ENCODE results near the gene FNTB. TPM values are rescaled to one million over a fixed set of nuclear protein-coding genes. Genes with fewer than 3 reads are reported as not detected.

FNTB gene
- total RNA-seq, 1 experiment from 2014 or later = 14.2 TPM

- POLR2A ChIA-PET = interaction anchor here (1.4 kb wide), 1 partner anchor 20 kb away, joined by 4 read pairs; no protein-coding TSS in a partner anchor
- Mint-ChIP-seq H3K36me3 (0 out of 2 replicates have a peak, but pooled peaks cover 3% of the 10 kb centered on the region), H3K4me1 (peaks cover 24% of the 10 kb centered on the region), H3K9me3 (no peaks in the 10 kb centered on the region), H3K27ac (no peak overlapping the region), H3K27me3 (ENCODE audit: low read depth) (no peaks in the 10 kb centered on the region), H3K4me3 (no peak overlapping the region)
- TF ChIP-seq E2F1 (CRISPR knock-in tag; IDR thresholded peaks at IDR 0.05) = no peak
- TF ChIP-seq TP53 (CRISPR knock-in tag; IDR thresholded peaks at IDR 0.05) = no peak
- TF ChIP-seq E2F4 (CRISPR knock-in tag; IDR thresholded peaks at IDR 0.05; ENCODE audit: borderline replicate concordance, low read depth) = no peak
- TF ChIP-seq NR2C2 (CRISPR knock-in tag; IDR thresholded peaks at IDR 0.05) = no peak
- no peak for TF ChIP-seq PREB (CRISPR knock-in tag; IDR thresholded peaks at IDR 0.05; ENCODE audit: borderline replicate concordance)
- TF ChIP-seq ZNF396 (CRISPR knock-in tag; IDR thresholded peaks at IDR 0.05; ENCODE audit: borderline replicate concordance) = no peak
- TF ChIP-seq ZNF416 (CRISPR knock-in tag; IDR thresholded peaks at IDR 0.05) = no peak
- no peak for TF ChIP-seq ZNF423 (CRISPR knock-in tag; IDR thresholded peaks at IDR 0.05)
- TF ChIP-seq ATF1 (CRISPR knock-in tag; IDR thresholded peaks at IDR 0.05) = no peak
- TF ChIP-seq GTF2I (CRISPR knock-in tag; conservative IDR thresholded peaks at IDR 0.05) = no peak
- no peak for ATAC-seq
- CTCF ChIA-PET = no interaction called here
- no peak for DNase-seq (ENCODE audit: low spot score)
These were observed 46.3 kb upstream of the FNTB start for GRCh38 chr14:64940336-64940910.

- ATAC-seq = peak; percentile 12
These were observed 44.1 kb upstream of the FNTB start, which contains the start of gene GPX2 for GRCh38 chr14:64942531-64943111. Gene GPX2, minus strand, starts transcription at chr14:64942745. Its CDS starts 19 bp downstream, at chr14:64942726.

GRCh38 chr14:64943556-64943955 lies 43.1 kb upstream of the FNTB start:
- Mint-ChIP-seq H3K27me3 (ENCODE audit: low read depth) (no peaks in the 10 kb centered on the region), H3K4me3 (no peak overlapping the region), H3K4me1 (peaks cover 24% of the 10 kb centered on the region), H3K9me3 (no peaks in the 10 kb centered on the region), H3K36me3 (peaks cover 3% of the 10 kb centered on the region), H3K27ac (peak overlapping the region; percentile 34; the same call in 1 of the 2 replicates)
- TF ChIP-seq NR2C2 (CRISPR knock-in tag; IDR thresholded peaks at IDR 0.05) = no peak
- TF ChIP-seq ZBTB21 (CRISPR knock-in tag; IDR thresholded peaks at IDR 0.05; ENCODE audit: borderline replicate concordance) = no peak
- TF ChIP-seq SMAD4 (CRISPR knock-in tag; IDR thresholded peaks at IDR 0.05) = no peak
- TF ChIP-seq ZNF396 (CRISPR knock-in tag; IDR thresholded peaks at IDR 0.05; ENCODE audit: borderline replicate concordance) = no peak
- no peak for TF ChIP-seq ZBTB43 (CRISPR knock-in tag; IDR thresholded peaks at IDR 0.05)
- no peak for TF ChIP-seq ATF2 (CRISPR knock-in tag; IDR thresholded peaks at IDR 0.05; ENCODE audit: borderline replicate concordance, low read depth)
- no peak for DNase-seq (ENCODE audit: low spot score)
- ChIA-PET POLR2A (interaction anchor here (0.9 kb wide), 1 partner anchor 70 kb away, joined by 3 read pairs; no protein-coding TSS in a partner anchor), CTCF (interaction anchor here (0.8 to 4.5 kb wide), 4 partner anchors 10 to 44 kb away, joined by 3 to 22 read pairs (median 8); partner anchors contain the start of gene FNTB)
- no peak for ATAC-seq

More at GRCh38 chr14:64942531-64943111, 44.1 kb upstream of the FNTB start, which contains the start of gene GPX2:
- Mint-ChIP-seq H3K4me1 (peaks cover 24% of the 10 kb centered on the region), H3K9me3 (no peaks in the 10 kb centered on the region), H3K27ac (no peak within 1 kb of the TSS), H3K4me3 (no peak within 1 kb of the TSS), H3K27me3 (ENCODE audit: low read depth) (no peaks in the 10 kb centered on the region), H3K36me3 (peaks cover 3% of the 10 kb centered on the region; the same call in 1 of the 2 replicates)
- CTCF ChIA-PET = interaction anchor here (1.4 to 4.5 kb wide), 5 partner anchors 11 to 77 kb away, joined by 4 to 22 read pairs (median 5); no protein-coding TSS in a partner anchor
- TF ChIP-seq SMAD3 (CRISPR knock-in tag; IDR thresholded peaks at IDR 0.05; ENCODE audit: borderline replicate concordance) (no peak), GABPB1 (CRISPR knock-in tag; IDR thresholded peaks at IDR 0.05) (peak; percentile 55; the same call in 1 of the 2 replicates), ATF6 (CRISPR knock-in tag; IDR thresholded peaks at IDR 0.05) (no peak), NFE2L1 (CRISPR knock-in tag; IDR thresholded peaks at IDR 0.05) (peak; percentile 79; the same call in 1 of the 2 replicates)
- DNase-seq (ENCODE audit: low spot score) = no peak
- POLR2A ChIA-PET = no interaction called here
